ENCODE results near the gene DDX1.

Gene DDX1

GRCh38 chr2:15665067-15665942 is 73.6 kb downstream of the DDX1 start:
- DNase-seq: no peak

DNA sequence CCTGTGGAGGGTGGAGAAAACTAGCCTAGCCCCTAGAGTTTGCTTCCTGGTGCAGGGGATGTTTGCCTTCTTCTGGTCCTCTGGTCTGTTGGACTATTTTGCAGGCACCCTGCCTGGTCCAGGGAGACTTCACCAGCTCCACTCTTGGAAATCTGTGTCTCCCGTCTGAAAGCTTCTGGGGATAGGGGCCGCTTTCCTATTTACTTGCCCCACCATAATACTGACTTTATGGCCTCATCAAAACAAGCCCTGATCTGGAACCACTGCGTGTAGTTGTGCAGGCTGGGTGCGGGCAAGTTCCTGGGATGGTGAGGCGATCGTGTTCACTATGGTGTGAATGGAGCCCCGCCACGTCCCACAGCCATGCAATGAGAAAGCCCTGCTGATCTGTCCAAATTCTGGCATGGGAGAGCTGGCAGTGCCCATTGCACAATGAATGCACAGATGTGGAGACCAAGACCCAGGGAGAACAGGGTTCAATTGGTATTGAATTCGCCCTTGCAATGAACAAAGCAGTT is 74.3 kb downstream of the DDX1 start:
- no peak for DNase-seq

GRCh38 chr2:15666861-15667808 is 75.5 kb downstream of the DDX1 start:
- DNase-seq: no peak

GRCh38 chr2:15667809-15668556 is 76.3 kb downstream of the DDX1 start:
- DNase-seq: no peak

- no peak for DNase-seq
Measured at GRCh38 chr2:15668611-15669305, 77.1 kb downstream of the DDX1 start.

DNA sequence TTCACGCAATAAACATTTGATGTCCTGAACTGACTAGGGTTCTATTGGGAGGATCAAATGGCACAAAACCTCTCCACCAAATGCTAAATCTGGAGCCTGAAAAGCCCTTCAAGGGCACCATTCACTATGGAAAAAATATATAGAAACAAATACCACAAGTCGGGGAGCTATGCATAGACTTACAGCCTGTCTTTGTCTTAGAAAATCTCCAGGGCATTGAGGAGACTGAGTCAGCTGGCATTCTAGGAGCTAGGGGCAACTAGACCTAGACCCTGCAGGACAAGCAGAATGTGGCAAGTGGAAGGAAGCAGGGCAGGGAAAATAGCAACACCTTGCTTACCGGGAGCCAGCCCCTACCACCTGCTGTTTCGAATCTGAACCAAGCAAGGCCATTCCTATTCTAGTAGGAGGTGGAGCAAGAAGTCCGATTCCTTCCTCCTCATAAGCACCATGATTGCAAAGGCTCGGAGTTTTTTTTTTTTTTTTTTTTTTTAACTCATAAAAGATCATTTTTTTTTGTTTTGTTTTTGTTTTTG is 77.8 kb downstream of the DDX1 start:
- DNase-seq: no peak

- DNase-seq: no peak
Measured at GRCh38 chr2:15670469-15670868, 78.8 kb downstream of the DDX1 start.

- no peak for DNase-seq
Measured at GRCh38 chr2:15670981-15671380, 79.3 kb downstream of the DDX1 start.

GRCh38 chr2:15671409-15671808 is 79.7 kb downstream of the DDX1 start:
- DNase-seq: no peak

DNA sequence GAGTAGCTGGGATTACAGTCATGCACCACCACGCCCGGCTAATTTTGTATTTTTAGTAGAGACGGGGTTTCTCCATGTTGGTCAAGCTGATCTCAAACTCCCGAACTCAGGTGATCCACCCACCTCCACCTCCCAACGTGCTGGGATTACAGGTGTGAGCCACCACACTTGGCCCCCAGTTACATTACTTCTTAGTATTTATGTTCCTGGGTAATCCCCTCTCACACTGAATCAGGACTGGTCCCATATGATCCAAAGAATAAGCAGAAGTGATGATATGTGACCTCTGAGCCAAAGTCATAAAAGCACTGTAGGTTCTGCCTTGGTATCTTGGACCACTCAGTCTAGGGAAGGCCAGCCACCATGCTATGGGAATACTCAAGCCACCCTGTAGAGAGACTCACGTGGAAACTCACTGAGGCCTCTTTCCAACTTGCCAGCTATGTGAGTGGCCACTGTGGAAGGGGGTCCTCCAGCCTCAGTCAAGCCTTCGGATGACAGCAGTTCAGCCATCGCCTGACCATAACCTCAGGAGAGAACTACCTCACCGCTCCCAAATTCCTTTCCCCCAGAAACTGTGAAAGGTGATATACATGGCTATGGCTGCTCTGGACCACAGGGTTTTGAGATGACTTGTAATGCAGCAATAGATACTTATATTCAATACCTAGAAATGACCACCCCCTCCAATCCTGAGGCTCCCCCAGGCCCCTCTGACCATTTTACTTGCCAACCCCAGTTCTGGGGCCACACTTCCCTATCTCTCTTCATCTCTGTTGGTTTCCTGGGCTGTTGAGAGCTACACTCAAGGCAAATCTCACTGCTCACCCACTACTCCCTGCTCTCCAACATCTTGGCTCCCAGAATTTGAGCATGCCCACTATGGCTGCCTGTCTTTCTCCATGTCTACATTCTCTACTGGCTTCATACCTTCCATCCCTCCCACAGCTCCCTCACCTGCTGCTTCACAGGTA is 80.5 kb downstream of the DDX1 start:
- no peak for DNase-seq

DNA sequence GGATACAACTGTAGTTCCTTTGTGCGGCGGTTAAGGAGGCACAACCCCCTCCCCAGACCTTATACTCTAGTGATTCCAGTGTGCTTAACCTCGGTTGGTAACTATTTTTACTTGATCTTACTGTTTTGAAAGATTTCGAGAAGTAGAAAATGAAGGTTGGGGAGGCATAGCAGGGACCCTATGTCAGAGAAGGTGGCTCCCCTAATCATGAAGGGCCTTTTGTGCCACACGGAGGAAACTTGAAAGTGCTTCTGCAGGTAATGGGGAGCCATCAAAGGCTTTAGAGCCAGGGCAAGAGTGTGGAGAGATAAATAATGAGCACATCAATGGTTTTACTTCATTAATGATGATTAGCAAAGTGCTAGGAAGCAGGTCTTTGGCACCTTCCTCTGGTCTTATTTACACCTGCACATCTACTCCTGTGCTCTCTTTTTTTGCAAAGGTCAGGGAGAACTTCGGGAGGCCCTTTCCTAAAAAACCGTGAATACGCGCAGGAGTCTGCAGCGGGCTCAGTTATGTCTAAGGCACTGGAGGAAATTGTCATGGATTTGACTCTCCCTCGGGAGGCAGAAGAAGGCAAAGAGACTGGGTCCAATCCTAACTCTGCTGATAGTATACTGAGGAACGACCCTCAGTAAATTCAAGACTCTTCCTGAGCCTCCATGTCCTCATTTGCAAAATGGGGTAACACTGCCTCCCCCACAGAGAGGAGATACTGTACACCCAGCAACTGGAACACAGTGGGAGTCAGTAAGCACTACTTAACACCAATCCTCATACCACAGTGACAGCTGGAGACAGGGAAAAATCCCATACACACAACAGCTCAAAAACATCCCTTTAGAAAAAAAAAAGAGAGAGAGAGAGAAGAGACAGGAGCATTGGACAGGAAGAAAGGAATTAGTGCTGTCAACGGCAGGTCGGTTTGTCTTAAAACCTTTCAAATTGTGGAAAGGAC is 81.6 kb downstream of the DDX1 start:
- no peak for DNase-seq

GRCh38 chr2:15673919-15674636 is 82.4 kb downstream of the DDX1 start:
- no peak for DNase-seq

- no peak for DNase-seq
Measured at GRCh38 chr2:15674637-15675455, 83.2 kb downstream of the DDX1 start.

DNA sequence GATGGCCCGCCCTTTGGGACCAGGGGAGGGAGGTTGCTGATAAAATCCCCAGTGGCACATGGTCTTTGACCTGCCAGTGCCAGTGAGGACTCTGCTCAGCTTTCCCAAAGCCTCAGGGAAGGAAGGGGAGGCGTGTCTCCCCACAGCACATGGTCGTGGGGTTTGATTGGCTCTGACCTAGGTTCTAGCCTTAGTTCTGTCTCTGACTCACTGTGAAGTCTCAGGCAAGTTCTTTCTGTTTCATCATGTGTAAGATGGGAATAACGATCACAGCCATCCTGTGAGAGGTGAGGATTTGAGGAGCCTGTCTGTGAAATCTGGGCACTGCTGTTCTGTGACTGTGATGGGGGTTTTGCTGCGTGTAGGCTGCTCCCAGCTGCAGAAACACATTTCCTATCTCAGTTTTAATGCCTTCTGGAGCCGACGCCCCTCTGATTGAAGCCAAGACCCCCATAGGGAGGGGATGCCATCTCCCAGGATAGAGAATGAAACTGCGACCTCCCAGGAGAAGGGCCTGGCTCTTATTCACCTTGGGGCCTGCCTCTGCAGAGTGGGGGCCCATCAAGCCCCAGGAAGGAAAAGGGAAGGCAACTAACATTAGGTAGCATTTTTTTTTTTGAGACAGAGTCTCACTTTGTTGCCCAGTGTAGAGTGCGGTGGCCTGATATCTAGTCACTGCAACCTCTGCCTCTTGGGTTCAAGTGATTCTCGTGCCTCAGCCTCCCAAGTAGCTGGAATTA is 84.0 kb downstream of the DDX1 start:
- DNase-seq: no peak

GRCh38 chr2:15677141-15677843 is 85.6 kb downstream of the DDX1 start:
- DNase-seq: no peak

- no peak for DNase-seq
Measured at GRCh38 chr2:15678346-15678745, 86.7 kb downstream of the DDX1 start.

Data from activated CD4-positive, alpha-beta T cell treated with anti-CD3 and anti-CD28 coated beads, Interleukin-2, amount 50 U/mL, for 4 hours (primary cell).